HG03060 (cell line): ENCODE results near the gene CFTR.

ENCODE experiments used
- ATAC-seq: cut with Tn5 transposase; IDR thresholded peaks from one replicate; pipeline ENCODE4 v1.9.1; 2021; ENCODE audit warnings: low read depth, moderate number of reproducible peaks; ENCODE audit not compliant: unreplicated experiment

The CFTR gene

GRCh38 chr7:117640465-117640864 lies 160.6 kb downstream of the CFTR start:
- no peak for ATAC-seq

GRCh38 chr7:117645481-117646165 lies 165.8 kb downstream of the CFTR start:
- no peak for ATAC-seq

DNA sequence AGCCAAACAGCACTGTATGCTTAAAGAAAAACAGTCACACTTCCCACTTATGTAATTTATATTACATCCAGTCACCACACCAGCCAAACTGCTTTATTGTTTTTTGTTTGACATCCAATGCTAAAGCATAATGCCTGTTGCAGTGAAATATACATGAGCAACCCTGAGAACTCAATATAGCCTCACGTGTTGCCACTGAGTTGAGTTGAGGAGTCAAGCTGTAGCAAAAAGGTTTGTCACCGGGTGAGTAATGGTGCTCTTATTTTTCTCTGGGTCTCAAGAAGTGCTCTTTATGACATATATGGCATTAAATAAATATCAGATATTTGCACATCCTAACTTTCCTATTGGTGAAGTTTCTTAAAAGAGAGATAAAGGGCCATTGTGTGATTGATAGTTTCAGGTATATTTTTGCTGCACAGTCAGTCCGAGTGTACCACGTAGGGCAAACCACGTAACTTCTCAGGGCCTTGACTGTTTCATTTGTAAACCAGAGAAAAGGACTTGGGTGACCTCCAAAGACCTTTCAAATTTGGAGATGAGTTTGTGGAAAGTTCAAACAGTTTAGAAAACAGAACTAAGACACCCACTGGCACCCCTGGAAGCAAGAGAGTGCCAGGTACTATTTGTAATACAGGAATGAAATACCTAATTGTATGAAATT lies 168.5 kb downstream of the CFTR start:
- ATAC-seq, result no peak

GRCh38 chr7:117652943-117653680 lies 173.3 kb downstream of the CFTR start:
- ATAC-seq, result no peak

- ATAC-seq, result no peak
Observed at GRCh38 chr7:117654780-117655179, 175.0 kb downstream of the CFTR start.

- ATAC-seq, result no peak
Observed at GRCh38 chr7:117656806-117657205, 177.0 kb downstream of the CFTR start.

DNA sequence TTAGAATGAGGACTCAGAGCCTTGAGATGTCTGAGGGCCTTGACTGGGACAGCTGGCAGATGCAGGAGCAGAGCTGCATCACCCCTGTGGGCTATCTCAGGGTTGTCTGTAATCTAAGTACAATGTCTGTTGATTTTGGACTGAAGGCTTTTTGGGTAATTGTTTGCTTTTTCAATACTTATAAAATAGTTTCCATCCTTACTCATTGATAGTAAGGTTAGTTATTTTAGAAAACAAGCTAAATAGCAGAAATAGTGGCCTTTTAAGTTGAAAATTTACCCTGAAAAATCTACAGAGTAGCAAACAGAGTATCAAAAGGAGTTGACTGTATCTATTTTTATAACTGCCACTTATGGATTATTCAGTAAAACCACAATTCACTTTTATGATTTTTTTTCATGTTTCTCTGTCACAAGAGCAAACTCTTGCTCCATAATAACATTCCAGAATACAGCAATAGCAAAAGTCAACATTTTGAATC lies 179.7 kb downstream of the CFTR start:
- ATAC-seq, result no peak

- ATAC-seq, result no peak
Observed at GRCh38 chr7:117661328-117661727, 181.5 kb downstream of the CFTR start.

- ATAC-seq, result no peak
Observed at GRCh38 chr7:117664047-117664446, 184.2 kb downstream of the CFTR start.

DNA sequence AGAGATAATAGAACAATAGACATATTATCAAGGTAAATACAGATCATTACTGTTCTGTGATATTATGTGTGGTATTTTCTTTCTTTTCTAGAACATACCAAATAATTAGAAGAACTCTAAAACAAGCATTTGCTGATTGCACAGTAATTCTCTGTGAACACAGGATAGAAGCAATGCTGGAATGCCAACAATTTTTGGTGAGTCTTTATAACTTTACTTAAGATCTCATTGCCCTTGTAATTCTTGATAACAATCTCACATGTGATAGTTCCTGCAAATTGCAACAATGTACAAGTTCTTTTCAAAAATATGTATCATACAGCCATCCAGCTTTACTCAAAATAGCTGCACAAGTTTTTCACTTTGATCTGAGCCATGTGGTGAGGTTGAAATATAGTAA lies 185.5 kb downstream of the CFTR start:
- no peak for ATAC-seq

DNA sequence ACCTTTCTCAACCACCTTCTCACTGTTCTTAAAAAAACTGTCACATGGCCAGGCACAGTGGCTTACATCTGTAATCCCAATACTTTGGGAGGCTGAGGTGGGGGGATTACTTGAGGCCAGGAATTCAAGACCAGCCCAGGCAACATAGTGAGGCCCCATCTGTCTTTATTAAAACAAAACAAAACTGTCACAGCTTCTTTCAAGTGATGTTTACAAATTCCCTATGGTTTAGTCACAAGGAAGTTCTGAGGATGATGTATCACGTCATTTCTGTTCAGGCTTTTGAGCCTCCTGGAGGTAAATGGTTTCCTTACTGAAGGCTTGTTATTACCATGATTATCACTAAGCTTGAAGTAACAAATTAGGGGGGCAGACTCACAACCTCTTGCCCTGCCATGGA lies 186.2 kb downstream of the CFTR start:
- ATAC-seq, result no peak

DNA sequence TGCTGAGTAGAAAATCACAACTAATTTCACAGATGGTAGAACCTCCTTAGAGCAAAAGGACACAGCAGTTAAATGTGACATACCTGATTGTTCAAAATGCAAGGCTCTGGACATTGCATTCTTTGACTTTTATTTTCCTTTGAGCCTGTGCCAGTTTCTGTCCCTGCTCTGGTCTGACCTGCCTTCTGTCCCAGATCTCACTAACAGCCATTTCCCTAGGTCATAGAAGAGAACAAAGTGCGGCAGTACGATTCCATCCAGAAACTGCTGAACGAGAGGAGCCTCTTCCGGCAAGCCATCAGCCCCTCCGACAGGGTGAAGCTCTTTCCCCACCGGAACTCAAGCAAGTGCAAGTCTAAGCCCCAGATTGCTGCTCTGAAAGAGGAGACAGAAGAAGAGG lies 186.9 kb downstream of the CFTR start:
- ATAC-seq, result no peak

DNA sequence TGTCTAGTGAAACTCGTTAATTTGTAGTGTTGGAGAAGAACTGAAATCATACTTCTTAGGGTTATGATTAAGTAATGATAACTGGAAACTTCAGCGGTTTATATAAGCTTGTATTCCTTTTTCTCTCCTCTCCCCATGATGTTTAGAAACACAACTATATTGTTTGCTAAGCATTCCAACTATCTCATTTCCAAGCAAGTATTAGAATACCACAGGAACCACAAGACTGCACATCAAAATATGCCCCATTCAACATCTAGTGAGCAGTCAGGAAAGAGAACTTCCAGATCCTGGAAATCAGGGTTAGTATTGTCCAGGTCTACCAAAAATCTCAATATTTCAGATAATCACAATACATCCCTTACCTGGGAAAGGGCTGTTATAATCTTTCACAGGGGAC lies 187.6 kb downstream of the CFTR start:
- no peak for ATAC-seq

GRCh38 chr7:117669818-117670217 lies 190.0 kb downstream of the CFTR start:
- ATAC-seq, result no peak

DNA sequence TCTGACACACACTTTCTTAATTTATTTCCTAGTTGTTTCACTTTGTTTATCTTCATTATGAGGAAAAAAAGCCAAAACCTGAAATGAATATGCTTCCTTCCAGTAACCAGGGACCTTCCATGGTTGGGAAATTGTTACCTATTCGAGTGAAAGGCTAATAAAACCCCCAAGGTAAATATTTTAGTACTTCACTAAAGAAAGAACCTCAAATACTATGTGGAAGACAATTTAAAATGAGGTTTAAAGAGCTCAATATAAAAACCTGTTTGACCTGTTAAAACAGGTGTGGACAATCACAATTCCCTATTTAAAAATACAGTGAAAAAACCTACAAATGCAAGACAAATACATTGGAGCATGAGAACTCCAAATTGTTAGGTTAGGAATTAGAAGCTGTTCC lies 192.6 kb downstream of the CFTR start:
- no peak for ATAC-seq

DNA sequence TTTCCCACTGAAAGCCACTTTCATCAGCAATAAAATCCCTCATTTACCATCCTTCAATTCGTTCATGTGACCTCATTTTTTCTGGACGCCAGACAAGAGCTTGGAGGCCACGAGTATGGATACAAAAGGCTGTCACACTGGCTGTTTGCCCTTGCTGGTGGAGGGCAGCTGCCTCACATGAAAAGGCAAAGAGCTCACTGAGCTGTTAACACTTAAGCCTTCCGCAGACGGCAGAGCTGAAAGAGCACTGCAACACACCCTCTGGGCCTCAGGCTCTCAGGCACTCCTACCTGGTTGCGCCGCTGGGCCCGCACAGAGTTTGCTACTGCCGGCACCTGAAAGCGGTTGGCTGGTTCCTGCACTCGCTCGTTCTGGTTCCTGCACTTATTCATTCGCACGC lies 193.5 kb downstream of the CFTR start:
- no peak for ATAC-seq

DNA sequence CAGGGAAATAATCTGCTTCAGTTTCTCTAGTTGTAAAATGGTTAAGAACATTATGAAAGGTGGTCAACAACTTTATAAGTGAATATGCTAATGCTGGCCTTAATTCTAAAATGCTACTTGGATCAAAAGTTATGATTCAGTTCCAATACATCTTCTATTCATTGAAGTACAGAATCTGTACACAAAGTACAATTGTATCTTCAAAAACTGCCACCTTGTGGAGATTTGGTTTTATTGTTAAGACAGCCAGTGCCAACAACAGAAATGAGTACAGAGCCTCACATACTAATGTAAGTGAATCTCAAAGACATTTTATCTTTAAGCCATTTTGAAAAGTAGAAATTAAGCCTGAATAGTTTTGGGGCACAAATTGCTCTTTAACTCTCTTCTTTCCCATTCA lies 194.0 kb downstream of the CFTR start:
- ATAC-seq, result no peak

DNA sequence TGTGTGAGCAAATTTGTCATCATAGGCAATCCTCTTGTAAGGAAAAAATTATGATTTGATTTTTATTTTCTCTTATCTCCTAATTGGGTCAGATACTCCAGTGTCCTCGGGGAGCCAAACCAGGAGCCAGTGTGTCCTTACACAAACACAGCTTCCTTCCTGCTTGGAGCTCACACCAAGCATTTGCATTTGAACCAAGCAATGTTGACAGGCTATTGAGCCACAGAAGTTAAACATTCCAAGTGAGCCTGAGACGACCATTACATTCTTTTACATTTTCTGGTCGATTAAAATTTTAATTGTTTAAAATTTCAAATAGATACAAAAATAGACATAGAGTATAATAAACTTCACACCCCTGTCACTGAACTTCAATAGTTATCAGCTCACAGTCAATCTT lies 194.8 kb downstream of the CFTR start:
- ATAC-seq, result no peak

DNA sequence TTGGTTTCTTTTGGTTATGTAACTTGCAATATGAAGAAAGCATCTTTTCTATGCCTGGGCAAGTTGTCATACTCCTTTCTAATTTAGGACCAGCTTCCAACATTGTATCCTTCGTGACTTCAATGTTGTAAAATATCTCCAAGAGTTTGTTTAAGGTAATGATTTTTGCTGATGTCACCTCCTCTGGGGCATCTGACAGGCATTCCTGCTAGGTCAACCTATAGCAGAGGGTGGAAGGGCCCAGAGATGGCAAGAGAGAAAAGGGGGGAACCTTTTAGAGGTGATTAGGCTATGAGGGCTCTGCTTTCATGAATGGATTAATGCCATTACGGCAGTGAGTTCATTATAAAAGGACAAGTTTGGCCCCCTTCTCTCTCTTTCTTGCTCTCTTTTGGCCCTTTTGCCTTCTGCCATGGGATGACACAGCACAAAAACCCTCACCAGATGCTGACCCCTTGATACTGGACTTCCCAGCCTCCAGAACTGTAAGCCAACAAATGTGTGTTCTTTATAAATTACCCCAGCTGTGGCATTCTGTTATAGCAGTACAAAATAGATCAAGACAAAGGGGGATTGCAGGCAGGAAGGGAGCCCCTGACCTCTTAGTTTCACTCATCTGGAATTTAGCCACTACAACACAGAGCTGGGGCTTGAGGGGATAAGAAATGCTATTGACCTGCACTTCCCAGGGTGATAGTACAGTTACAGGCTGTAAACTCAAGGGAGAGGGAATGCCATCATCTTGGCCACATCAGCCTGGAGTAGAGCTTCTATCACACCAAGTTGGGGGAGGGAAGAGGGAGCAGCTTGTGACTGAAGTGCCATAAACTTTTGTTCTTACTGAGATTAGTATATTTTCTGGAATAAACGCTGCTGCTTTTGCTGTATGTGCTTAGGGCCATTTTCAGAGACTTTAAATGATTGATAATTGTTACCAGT lies 195.9 kb downstream of the CFTR start:
- ATAC-seq, result no peak

GRCh38 chr7:117679120-117679519 lies 199.3 kb downstream of the CFTR start:
- ATAC-seq, result no peak
